Jurkat, Clone E6-1 (cell line): Measurements from ENCODE around the gene GALNT15.

Source experiments
- DNase-seq: peaks from one replicate; pipeline ENCODE4 v3.0.0-alpha.2; 2011; ENCODE audit warnings: low read depth, low spot score
- H3K4me3 ChIP-seq: 2 replicates; pipeline ENCODE4 v1.5.1; 2011; ENCODE audit warnings: mild to moderate bottlenecking, low read length, control low read depth, moderate library complexity

Gene GALNT15

DNA sequence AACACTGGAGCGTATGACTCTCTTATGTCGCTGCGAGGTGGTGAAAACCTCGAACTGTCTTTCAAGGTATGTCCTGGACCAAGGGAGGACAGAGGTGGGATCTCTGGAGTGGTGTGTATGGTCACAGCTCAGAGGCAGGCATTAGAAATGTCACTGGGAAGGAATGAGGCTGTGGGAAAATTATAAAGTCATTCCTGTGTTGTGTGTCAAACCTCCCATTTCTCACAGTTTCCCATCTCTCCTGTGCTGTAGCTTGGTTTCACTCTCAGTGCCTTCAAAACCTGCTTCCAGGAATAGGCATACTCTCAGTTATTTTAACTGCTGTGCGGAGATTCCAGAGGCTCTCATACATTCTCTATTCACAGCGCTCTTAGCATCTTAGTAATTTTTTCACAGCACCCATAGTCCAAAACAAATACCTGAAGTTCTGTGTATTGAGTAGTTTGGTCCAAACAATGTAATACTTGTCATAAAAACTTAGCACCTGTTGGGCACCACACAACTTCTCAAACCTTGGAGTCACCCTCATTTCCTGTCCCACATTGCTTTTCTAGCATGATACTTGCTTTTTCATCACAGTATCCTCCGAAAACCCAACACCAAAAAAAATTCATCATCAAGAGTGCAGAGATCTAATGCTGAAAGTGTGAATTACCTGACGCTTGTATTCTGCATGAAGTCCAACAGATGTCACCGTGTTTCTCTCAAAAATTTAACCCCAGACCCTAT is 36.9 kb downstream of the GALNT15 start:
- no peak overlapping the region for H3K4me3 ChIP-seq
- DNase-seq: no peak

DNA sequence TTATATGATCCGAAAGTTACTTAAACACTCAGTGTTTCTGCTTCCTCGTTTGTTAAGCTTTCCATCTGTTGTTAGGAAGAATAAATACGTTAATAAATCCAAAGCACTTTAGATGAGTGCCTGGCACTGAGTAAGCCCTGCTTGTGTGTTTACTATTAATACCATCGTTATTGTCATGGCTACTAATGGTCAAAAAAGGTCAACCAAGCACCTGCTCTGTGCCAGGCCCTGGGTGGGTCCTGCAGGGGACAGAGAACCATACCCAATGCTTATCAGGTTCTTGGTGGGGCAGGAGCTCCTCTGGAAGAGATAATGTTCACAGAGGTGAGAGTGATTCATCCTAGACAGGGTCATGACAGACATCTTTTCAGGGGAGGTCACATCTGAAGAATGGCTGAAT is 39.9 kb downstream of the GALNT15 start:
- no peak overlapping the region for H3K4me3 ChIP-seq
- no peak for DNase-seq

DNA sequence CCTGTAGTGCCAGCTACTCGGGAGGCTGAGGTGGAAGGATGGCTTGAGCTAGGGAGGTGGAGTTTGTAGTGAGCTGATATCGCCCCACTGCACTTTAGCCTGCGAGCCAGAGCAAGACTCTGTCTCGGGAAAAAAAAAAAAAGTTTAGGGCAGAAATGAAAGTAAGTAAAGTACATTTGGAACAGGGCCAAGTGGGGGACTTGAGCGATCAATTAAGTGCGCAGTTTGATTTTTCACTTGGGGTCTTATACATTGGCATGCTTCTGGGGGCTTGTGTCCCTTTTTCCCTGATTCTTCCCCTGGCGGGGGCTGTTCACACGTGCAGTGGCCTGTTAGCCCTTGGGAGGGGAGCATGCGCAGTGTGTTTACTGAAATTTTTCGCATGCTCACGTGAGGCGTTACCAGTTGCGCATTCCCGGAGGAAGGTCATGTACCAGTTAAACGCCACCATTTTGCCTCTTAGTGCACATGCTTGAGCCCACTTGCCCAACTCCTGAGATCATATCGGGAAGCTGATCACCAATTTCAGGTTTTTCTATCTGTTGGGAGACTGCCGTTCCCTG is 42.0 kb downstream of the GALNT15 start:
- no peak overlapping the region for H3K4me3 ChIP-seq
- no peak for DNase-seq

DNA sequence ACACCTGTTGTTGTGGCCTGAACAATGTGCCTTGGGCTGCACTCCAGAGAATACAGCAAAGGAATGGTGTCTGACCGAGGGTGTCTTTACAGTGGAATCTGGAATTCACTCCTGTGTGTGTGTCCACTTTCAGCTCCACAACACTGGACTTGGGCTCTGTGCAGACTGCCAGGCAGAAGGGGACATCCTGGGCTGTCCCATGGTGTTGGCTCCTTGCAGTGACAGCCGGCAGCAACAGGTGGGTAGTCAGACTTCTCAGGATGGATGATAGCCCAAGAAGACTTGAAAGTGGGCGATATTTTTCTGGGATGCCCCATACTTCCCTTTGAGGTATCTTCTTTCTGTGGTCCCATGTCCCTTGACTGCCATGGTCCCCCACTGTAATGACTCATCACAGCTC is 45.3 kb downstream of the GALNT15 start:
- DNase-seq: no peak

DNA sequence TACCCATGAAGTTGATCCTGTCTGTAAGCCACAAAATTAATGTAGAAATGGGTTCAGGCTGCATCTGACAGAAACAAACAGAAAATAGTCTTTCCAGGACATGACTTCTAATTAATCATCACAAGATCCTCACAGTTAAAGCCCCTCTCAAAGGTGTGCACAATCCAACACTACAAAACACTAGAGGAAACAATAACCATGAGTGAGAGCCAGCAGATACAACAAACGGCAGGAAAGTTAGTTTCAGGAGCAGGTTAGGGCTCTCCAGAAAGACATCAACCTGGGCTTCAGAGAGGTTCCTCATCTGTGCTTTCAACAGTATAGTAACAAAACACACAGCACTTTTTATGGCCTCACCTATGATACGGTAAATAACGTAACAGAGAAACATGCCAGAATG is 47.5 kb downstream of the GALNT15 start:
- H3K4me3 ChIP-seq: no peak overlapping the region
- DNase-seq: no peak

More for the DNA sequence above, 45.3 kb downstream of the GALNT15 start:
- no peak overlapping the region for H3K4me3 ChIP-seq

DNA sequence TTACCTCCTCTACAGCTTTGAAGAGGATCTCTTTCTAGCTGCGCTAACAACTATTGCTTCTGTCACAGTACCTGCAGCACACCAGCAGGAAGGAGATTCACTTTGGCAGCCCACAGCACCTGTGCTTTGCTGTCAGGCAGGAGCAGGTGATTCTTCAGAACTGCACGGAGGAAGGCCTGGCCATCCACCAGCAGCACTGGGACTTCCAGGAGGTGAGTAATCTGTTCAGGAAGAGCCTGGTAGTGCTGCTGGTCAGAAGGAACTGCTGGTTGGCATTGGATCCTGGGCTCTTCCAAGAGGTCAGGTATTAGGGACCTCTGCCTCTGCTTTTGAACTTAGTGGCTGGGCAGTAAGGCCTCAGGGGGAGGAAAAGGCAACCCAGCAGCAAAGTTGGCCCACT is 48.1 kb downstream of the GALNT15 start:
- no peak for DNase-seq
- H3K4me3 ChIP-seq: no peak overlapping the region

DNA sequence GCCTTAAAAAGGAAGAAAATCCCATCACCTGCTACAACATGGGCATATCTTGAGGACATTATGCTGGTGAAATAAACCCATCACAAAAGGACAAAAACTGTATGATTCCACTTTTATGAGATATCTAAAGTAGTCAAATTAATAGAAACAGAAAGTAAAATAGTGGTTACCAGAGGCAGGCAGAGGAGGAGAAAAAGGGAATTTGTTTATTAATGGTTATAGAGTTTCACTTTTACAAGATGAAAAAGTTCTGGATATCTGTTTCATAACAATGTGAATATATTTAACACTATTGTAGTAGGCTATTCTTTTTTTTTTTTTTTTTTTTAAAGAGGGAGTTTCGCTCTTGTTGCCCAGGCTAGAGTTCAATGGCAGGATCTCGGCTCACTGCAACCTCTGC is 49.8 kb downstream of the GALNT15 start:
- DNase-seq: no peak

DNA sequence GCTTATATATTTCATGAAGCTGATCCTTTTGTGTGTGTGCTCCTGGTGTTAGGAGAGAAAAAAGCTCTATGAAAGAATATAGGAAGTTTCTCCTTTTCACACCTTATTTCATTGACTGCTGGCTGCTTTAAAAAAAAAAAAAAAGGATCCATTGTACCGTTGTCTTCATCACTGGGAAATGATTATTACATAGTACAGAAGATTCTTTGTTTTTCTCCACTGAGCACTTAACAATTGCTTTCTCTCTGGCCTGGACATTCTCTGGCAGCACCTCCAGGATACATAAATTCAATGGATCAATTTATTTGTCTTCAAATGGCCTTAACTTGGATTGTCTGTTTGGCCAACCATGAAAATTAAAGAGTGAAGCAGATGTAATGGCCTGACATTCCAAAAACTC is 53.1 kb downstream of the GALNT15 start:
- no peak for DNase-seq
- no peak overlapping the region for H3K4me3 ChIP-seq

More for the DNA sequence above, 49.8 kb downstream of the GALNT15 start:
- no peak overlapping the region for H3K4me3 ChIP-seq

DNA sequence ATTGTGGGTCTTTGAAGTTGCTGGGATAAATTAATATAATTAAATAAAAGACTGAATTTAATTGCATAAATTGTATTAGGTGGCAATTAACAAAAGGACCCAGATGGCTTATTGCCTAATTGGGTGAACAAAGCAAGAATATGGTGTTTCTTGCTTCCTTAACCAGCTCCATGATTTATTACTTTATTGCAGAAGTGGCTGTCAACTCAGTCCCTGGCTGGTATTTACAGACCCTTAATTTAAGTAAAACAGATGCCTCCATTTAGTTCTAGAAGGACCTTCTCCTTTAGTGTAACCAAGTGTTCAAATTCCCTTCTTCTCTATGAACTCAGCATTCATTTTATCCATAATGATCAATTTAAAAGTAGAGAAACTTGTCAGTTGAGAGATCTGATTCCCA is 55.2 kb downstream of the GALNT15 start:
- H3K4me3 ChIP-seq: no peak overlapping the region
- no peak for DNase-seq

DNA sequence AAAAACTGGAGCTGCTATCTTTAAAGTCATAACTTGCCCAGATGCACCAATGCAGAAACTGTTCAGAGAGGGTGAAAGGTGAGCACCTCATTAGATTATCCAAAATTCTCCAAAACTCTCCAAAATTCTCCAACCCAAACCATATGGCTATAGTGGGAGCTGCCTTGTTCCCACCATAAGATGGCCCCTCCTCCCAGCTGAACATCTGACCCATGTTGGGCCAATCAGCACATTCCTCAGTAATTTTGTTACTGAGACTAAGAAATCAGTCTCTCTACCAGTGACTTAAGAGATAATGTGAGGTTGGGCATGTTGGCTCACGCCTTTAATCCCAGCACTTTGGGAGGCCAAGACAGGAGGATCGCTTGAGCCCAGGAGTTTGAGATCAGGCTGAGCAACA is 57.5 kb downstream of the GALNT15 start:
- no peak overlapping the region for H3K4me3 ChIP-seq
- DNase-seq: no peak

DNA sequence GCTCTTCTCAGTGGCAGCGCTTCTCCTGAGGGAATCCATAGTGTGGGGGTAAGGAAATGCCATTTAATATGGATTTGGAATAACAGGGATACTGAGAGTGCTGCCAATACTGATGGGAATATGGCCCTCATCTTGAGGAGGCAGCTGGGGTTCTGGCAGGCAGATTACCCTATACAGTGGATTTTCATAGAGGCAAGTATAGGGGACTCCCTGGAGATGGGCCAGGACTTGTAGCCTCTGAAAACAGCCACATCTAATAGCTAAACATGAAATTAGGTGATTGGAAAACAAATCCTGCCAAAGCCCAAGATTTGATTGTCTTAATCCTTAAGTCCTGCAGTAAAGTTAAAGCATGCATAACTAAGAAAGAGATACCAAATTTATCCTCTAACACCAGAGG is 59.3 kb downstream of the GALNT15 start:
- no peak overlapping the region for H3K4me3 ChIP-seq
- DNase-seq: no peak

DNA sequence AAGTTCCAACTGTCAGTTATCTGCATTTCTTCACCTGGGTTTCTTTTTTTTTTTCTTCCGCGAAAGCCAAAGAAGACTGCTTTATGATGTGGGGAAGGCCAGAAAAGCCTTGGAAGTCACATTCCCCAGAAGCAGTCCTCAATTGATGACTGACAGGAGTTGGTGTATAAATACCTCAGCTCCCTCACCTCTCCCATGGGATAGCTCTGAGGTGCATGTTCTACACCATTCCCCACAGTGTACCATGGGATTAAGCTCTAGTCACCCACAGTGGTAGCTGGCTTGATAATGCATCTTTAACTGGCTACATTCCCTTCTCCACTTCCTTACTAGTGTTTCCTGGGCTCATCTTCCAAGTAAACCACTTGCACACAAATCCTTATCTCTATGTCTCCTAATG is 59.8 kb downstream of the GALNT15 start:
- H3K4me3 ChIP-seq: no peak overlapping the region

DNA sequence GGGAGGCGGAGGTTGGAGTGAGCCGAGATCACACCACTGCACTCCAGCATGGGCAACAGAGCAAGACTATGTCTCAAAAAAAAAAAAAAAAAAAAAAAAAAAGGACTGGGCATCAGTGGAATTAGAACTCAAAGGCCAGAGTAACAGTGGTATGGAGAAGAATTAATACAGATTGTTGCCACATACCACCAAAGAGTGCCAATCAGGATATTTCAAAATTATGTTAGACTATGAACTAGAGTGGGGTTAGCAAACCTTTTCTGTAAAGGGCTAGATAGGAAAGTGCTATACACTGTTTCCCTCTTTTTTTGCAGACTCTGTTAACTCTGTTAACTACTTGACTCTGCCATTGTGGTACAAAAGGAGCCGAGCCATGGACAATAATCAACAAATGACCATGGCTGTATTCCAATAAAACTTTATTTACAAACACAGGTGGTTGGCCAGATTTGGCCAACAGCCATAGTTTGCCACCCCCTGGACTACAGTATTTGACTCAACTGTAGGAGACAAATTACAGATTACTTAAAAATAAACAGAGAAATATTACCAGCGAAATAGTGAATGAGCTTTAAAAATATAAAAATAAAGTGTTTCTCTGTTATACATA is 61.7 kb downstream of the GALNT15 start:
- no peak overlapping the region for H3K4me3 ChIP-seq
- DNase-seq: no peak

More for the DNA sequence above, 59.8 kb downstream of the GALNT15 start:
- DNase-seq: no peak

DNA sequence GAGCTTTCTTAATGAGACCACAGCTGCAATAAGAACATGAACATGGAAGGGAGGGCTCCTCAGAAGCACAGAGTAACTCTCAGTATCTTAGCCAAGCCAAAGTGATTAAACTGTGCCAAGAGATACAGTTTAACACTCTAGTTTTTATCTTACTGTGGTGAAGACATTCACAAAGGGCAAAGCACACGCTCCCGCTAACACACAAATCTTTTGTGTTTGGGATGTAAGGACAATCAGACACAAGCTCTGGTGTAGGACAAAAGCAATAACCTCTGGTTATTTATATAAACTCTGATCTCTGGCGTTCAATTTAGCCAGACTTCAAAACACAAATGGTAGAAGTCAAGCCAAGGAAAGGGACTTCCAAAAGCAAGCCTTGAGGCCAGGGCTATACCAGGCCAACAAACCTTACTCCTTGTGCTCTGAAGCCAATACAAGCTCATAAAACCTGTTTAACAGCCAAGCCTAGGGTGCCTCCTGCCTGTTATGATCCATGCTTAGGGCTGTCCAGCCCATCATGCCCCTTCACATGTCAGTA is 62.4 kb downstream of the GALNT15 start:
- no peak overlapping the region for H3K4me3 ChIP-seq
- no peak for DNase-seq

DNA sequence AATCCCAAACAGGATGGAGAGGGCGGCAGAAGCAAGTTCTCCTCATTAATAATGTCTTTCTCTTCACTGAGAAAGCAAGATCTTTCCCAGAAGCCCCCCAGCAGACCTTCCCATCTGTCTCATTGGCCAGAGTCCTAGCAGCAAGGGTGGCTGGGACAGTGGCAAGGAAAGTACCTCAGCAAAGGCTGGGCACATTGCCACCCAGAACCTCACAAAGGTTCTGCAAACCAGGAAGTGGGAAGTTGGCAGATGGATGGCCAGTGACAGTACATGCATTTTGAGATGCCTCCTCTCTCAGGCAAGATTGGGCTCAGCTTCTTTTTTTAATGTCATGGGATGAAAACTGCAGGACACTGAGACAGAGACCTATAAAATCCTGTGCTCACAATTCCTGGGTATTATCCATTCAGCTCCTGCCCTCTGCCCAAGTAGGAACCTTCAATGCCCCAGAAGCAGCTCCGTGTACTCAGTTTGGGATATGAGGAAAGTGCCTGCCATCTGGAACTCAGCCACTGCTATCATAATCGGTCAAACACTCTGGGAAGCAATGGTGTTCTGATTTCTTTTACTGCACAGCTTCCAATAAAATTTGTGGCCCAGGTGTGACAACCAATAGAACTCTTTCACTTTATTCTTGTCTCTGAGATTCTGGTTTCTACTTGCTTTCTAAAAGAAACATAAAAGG is 64.7 kb downstream of the GALNT15 start:
- H3K4me3 ChIP-seq: no peak overlapping the region
- no peak for DNase-seq

DNA sequence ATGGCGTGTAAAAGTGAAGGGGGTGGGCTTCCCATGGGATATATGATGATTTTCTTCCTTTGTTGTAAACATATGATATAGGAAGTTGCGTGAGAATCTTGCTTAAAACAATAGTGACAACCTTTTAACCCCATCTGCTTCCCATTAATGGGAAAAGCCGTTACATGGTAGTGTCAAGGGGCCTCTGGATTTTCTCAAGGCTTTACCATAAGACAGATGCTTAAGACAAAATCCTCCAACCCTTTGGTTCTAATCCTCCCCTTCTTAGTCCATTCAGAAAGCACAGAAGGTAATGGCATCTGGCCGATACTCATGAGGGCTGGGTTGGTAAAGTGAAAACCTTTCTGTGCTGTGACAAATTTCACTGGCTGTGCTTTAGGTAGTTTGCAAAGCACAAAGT is 65.3 kb downstream of the GALNT15 start:
- DNase-seq: no peak
- H3K4me3 ChIP-seq: no peak overlapping the region

DNA sequence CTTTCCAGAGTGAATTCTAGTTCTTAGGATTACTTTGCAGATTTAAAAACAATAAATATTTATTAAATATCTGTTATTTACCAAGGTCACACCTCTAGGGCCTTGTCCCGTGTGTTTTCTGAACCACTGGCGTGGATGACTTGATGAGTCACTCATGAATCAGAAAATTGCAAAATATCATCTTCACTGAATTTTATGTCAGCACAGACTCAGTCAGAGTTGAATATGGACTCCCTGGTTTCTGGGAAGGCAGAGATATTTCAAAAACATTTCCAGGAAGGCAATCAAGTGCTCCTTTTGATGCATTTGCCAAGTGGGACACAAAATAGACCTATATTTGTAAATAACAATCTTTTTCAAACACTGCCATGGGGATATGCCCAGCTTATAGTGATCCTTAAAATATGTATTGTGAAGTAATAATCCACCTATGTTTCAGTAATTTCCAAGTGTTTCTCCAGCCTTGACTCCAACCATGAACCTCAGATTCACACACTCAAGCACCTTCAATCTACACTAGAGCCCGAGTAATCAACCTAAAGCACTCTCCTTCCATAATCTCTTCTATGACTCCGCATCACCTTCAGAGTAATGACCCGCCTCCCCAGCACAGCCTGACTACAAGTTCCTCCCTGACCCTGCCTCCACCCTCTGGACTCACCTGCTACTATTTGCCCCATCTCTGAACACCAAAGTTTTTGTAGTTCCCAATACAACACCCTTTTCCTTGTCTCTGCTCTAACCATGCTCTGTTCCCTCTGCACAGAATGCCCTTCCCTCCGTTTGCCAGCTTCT is 65.9 kb downstream of the GALNT15 start:
- DNase-seq: no peak
- no peak overlapping the region for H3K4me3 ChIP-seq

DNA sequence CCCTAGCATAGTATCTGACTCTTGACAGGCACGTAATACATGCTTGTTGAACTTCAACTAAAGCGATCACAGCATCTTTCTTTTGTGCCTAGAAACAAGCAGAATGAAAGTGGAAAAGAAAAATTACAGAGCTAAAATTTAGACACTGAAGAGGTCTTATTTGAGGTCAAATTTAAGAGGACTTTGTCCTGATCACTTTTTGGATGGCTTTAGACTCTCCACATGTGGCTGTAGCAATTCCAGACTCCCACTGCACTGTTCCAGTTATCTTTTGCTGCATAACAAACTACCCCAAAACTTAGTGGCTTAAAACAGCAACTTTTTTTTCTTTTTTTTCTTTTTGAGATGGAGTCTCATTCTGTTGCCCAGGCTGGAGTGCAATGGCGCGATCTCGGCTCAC is 66.7 kb downstream of the GALNT15 start:
- no peak overlapping the region for H3K4me3 ChIP-seq

DNA sequence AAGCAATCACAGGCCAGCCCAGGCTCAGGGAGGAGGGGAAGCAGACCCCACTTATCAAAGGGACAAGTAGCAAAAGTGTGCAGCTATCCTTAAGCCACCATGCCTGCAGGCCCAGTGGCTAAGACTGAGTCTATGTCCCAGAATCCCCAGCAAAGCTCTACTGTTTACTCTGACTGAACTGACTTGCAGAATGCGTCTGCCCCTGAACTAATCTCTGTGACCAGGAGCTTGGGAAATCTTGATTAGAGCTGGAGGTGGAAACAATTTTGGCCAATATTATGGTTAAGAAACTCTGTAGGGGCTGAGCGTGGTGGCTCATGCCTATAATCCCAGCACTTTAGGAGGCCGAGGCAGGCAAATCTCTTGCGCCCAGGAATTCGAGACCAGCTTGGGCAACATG is 67.7 kb downstream of the GALNT15 start:
- no peak overlapping the region for H3K4me3 ChIP-seq
- no peak for DNase-seq

More for the DNA sequence above, 66.7 kb downstream of the GALNT15 start:
- DNase-seq: no peak
